GM12801 (cell line): Measurements from ENCODE around the gene REEP2.

ENCODE experiments used
- CTCF ChIP-seq: IDR thresholded peaks from one replicate; pipeline ENCODE4 v1.5.1; 2011; ENCODE audit warnings: control low read depth; ENCODE audit not compliant: insufficient read length; ENCODE audit errors: extremely low read depth

REEP2 gene

GRCh38 chr5:138471052-138471361 is 32.1 kb downstream of the REEP2 start:
- TF ChIP-seq CTCF = no peak

GRCh38 chr5:138472353-138472752 is 33.5 kb downstream of the REEP2 start:
- TF ChIP-seq CTCF = no peak

- no peak for TF ChIP-seq CTCF
Observed at GRCh38 chr5:138476918-138477317, 38.1 kb downstream of the REEP2 start.

GRCh38 chr5:138482638-138483037 is 43.8 kb downstream of the REEP2 start:
- no peak for TF ChIP-seq CTCF

- TF ChIP-seq CTCF = no peak
Observed at GRCh38 chr5:138488481-138488945, 49.7 kb downstream of the REEP2 start.

- no peak for TF ChIP-seq CTCF
Observed at GRCh38 chr5:138489683-138490061, 50.8 kb downstream of the REEP2 start.

GRCh38 chr5:138490648-138491283 is 51.9 kb downstream of the REEP2 start:
- TF ChIP-seq CTCF = no peak
